ENCODE measurements around the gene RICTOR. TPM values are rescaled to one million over a fixed set of nuclear protein-coding genes. Genes with fewer than 3 reads are reported as not detected.

Gene RICTOR
- total RNA-seq, 1 donor from 2014 or later, result 12.0 TPM

GRCh38 chr5:38891563-38891962 is 182.6 kb downstream of the RICTOR start:
- DNase-seq (ENCODE audit: low spot score) (no peak), ATAC-seq (no peak)

- no peak for ATAC-seq
Observed at GRCh38 chr5:38889424-38889823, 184.8 kb downstream of the RICTOR start.

GRCh38 chr5:38888041-38888440 is 186.2 kb downstream of the RICTOR start:
- no peak for ATAC-seq

More at GRCh38 chr5:38889424-38889823, 184.8 kb downstream of the RICTOR start:
- no peak for DNase-seq (ENCODE audit: low spot score)

More at GRCh38 chr5:38888041-38888440, 186.2 kb downstream of the RICTOR start:
- DNase-seq (ENCODE audit: low spot score), result no peak

Other genes with a start within 250 kb of the RICTOR start
- gene OSMR, start 228.4 kb downstream of the RICTOR start, total RNA-seq, result 4.4 TPM
- 4.4 TPM for gene FYB1, start 145.2 kb upstream of the RICTOR start, total RNA-seq